Spleen (tissue), 11 donors: Measurements from ENCODE around the gene GPBAR1. TPM values are rescaled to one million over a fixed set of nuclear protein-coding genes. Genes with fewer than 3 reads are reported as not detected.
"Not testable (repeated sequence)": the region's sequence is repeated elsewhere in the genome, so short reads cannot be mapped to it uniquely, and the experiment has no call there.

Experiments used
- DNase-seq: peaks from one replicate; pipeline ENCODE4 v3.0.0-alpha.2; 2020
- H3K27ac ChIP-seq, 8 donors: fragments of 200-600 bp; sonication (generic) in 7 of 8; 1 replicate in 4 of 8; 2 replicates in 4 of 8; pipeline versions ENCODE4 v1.5.0 to v1.8.0; 2016 to 2021; ENCODE audit warnings: inconsistent platforms in 4 of 8, mild to moderate bottlenecking in 4 of 8, moderate library complexity in 1 of 8
- H3K27me3 ChIP-seq, 7 donors: fragments of 200-600 bp; sonication (generic) in 6 of 7; replicated peaks in 1 of 7; 1 replicate in 4 of 7; 2 replicates in 3 of 7; pipeline versions ENCODE4 v1.5.0 to v1.8.0; 2016 to 2021; ENCODE audit warnings: inconsistent platforms in 3 of 7, mild to moderate bottlenecking in 1 of 7
- H3K36me3 ChIP-seq, 6 donors: fragments of 200-600 bp; sonication (generic) in 5 of 6; 1 replicate in 4 of 6; 2 replicates in 2 of 6; pipeline versions ENCODE4 v1.5.0 to v1.8.0; 2016 to 2021; ENCODE audit warnings: inconsistent platforms in 2 of 6
- H3K4me1 ChIP-seq, 6 donors: fragments of 200-600 bp; sonication (generic) in 5 of 6; 1 replicate in 3 of 6; 2 replicates in 3 of 6; pipeline versions ENCODE4 v1.5.0 to v1.8.0; 2016 to 2021; ENCODE audit warnings: inconsistent platforms in 3 of 6
- H3K4me3 ChIP-seq, 8 donors: fragments of 200-600 bp; sonication (generic) in 7 of 8; 1 replicate in 4 of 8; 2 replicates in 4 of 8; pipeline versions ENCODE4 v1.5.0 to v1.8.0; 2016 to 2021; ENCODE audit warnings: inconsistent platforms in 4 of 8, mild to moderate bottlenecking in 4 of 8, moderate library complexity in 2 of 8
- H3K9me3 ChIP-seq, 8 donors: fragments of 200-600 bp; sonication (generic) in 7 of 8; 1 replicate in 4 of 8; 2 replicates in 4 of 8; pipeline versions ENCODE4 v1.5.0 to v1.8.0; 2016 to 2021; ENCODE audit warnings: inconsistent platforms in 4 of 8
- POLR2A ChIP-seq, 3 donors: fragments of 450-650 bp; IDR thresholded peaks; one replicate each; pipeline ENCODE4 v1.5.1; 2017; ENCODE audit warnings: antibody characterized with exemption in 3 of 3, mild to moderate bottlenecking in 1 of 3
- POLR2AphosphoS5 ChIP-seq, 3 donors: sonication (generic); formaldehyde crosslinking; IDR thresholded peaks; one replicate each; pipeline ENCODE4 v1.5.1; 2017; ENCODE audit warnings: antibody characterized with exemption in 3 of 3
- WGBS, 5 donors: extraction: QIAGEN DNeasy Blood & Tissue Kit in 3 of 5; methylation state at CpG; one replicate each; pipeline versions ENCODE4 v1.1.5 to v1.1.7; 2013 to 2018; 5-methylcytosine and 5-hydroxymethylcytosine counted together
- intact Hi-C: fragments of 100-400 bp; cut with DNase I; formaldehyde crosslinking; loops from one replicate; pipeline ENCODE4 v1.15.0; 2023; ENCODE audit warnings: low total_unique reads
- polyA plus RNA-seq, 3 donors: library from polyadenylated mRNA; stranded (reverse); fragments of 200-250 nt; gene quantifications; one replicate each; pipeline ENCODE4 v1.2.1, GENCODE V29; 2013
- total RNA-seq, 7 donors: library from RNA; depleted of rRNA in 3 of 7; stranded (reverse); fragments of >200 nt in 3 of 7; fragmentation: NEBNext Ultra II Directional in 4 of 7; extraction: Animal tissue kit (Norgen Biotek cat#: 25700) in 4 of 7; gene quantifications; one replicate each; pipeline versions ENCODE4 v1.1.0 to v1.2.1, GENCODE V29; 2016 to 2021
- TF ChIP-seq, protein P1 (sequence below), 11 experiments: fragments of 200-600 bp in 7 of 11; fragments of 450-650 bp in 4 of 11; sonication (generic) in 4 of 11; IDR thresholded peaks in 8 of 11; conservative IDR thresholded peaks in 3 of 11; 1 replicate in 7 of 11; 2 replicates in 4 of 11; pipeline versions ENCODE4 v1.4.0 to v1.8.0; 2016 to 2021; ENCODE audit warnings: antibody characterized with exemption in 11 of 11, inconsistent platforms in 4 of 11, mild to moderate bottlenecking in 1 of 11
- donor health status: healthy with polysubstance abuse.
- donor health status: DM: no; HTN: no; CAD: no; lungs with moderate emphysema.
- donor health status: DM: no; HTN: no; CAD: no.
- donor health status: Bipolar disorder and iron deficiency.
- donor health status: healthy.
- donor health status: DM: no; HTN: no; CAD: no.
- donor health status: DM: yes; HTN: yes; CAD: no.

GPBAR1 gene
- total and polyA plus RNA-seq, 10 donors = 1.4 to 13.9 (median 6.8) TPM

DNA sequence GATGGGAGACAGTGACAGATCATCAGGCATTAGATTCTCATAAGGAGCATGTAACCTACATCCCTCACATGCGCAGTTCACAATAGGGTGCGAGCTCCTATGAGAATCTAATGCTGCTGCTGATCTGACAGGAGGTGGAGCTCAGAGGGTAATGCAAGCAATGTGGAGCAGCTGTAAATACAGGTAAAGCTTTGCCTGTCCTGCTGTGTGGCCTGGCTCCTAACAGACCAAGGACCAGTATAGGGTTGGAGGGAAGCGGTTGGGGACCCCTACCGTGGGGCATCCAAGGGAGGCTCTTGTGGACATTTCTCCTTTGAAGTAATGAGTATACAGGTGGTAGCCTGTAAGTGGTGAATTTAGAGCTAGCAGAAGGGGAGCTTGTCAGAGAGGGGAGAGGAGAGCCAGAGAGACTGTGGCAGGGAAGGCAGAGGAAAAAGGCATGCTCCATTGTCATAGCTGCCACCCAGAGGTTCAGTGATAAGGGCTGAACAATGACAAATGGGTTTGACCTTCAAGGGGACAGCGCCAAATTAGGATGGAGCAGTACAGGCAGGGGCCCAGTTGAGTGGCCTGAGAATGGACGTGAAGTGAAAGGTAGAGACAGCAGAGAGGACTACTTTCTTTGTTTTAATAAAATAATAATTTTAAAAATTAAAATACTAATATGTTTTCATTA is 46.7 kb downstream of the GPBAR1 start:
- DNase-seq = no peak
- WGBS, 5 donors = 81 to 93% (median 86%) methylated on average over 6 of the region's 6 CpGs
- TF ChIP-seq, protein P1, sequence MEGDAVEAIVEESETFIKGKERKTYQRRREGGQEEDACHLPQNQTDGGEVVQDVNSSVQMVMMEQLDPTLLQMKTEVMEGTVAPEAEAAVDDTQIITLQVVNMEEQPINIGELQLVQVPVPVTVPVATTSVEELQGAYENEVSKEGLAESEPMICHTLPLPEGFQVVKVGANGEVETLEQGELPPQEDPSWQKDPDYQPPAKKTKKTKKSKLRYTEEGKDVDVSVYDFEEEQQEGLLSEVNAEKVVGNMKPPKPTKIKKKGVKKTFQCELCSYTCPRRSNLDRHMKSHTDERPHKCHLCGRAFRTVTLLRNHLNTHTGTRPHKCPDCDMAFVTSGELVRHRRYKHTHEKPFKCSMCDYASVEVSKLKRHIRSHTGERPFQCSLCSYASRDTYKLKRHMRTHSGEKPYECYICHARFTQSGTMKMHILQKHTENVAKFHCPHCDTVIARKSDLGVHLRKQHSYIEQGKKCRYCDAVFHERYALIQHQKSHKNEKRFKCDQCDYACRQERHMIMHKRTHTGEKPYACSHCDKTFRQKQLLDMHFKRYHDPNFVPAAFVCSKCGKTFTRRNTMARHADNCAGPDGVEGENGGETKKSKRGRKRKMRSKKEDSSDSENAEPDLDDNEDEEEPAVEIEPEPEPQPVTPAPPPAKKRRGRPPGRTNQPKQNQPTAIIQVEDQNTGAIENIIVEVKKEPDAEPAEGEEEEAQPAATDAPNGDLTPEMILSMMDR (IDR thresholded peaks at IDR 0.05 in 8 of 11, conservative IDR thresholded peaks at IDR 0.05 in 3 of 11) = no peak
- no peak for TF ChIP-seq POLR2AphosphoS5 (IDR thresholded peaks at IDR 0.05)
- TF ChIP-seq POLR2A (IDR thresholded peaks at IDR 0.05) = no peak
- Histone ChIP-seq H3K36me3 (no peaks in the 10 kb centered on the region), H3K4me1 (peaks cover 0 to 12% (median 0%) of the 10 kb centered on the region in 6 donors), H3K4me3 (no peak overlapping the region), H3K27ac (no peak overlapping the region), H3K9me3 (no peaks in the 10 kb centered on the region), H3K27me3 (no peaks in the 10 kb centered on the region)
- intact Hi-C loops = no loop called here

DNA sequence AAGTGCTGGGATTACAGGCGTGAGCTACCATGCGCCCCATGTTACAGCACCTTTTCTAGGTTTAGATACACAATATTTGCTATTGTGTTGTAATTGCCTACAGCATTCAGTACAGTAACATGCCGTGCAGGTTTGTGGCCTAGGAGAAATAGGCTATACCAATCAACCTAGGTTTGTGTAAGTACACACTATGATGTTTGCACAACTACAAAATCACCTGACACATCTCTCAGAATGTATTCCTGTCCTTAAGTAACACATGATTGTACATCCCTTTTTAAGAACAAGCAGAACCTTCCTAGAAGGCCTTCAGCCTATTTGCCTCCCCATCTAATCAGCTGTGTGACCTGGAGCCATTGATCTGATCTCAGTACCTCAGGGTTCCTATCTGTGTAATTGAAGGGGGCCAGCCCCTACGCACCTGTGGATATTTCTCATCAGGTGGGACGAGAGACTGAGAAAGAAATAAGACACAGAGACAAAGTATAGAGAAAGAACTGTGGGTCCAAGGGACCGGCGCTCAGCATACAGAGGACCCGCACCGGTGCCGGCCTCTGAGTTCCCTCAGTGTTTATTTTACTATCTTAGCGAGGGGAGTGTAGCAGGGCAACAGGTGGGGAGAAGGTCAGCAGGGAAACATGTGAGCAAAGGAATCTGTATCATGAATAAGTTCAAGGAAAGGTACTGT is 50.2 kb downstream of the GPBAR1 start:
- Histone ChIP-seq H3K9me3 (no peaks in the 10 kb centered on the region), H3K36me3 (no peaks in the 10 kb centered on the region), H3K4me3 (no peak overlapping the region), H3K27me3 (no peaks in the 10 kb centered on the region), H3K27ac (no peak overlapping the region), H3K4me1 (peaks cover 0 to 37% (median 0%) of the 10 kb centered on the region in 6 donors)
- intact Hi-C loops = no loop called here
- WGBS, 5 donors = 88 to 95% (median 89%) methylated on average over 11 of the region's 11 CpGs
- TF ChIP-seq POLR2AphosphoS5 (IDR thresholded peaks at IDR 0.05) (no peak), POLR2A (IDR thresholded peaks at IDR 0.05) (no peak)
- TF ChIP-seq, protein P1 (IDR thresholded peaks at IDR 0.05 in 8 of 11, conservative IDR thresholded peaks at IDR 0.05 in 3 of 11) = no peak
- no peak for DNase-seq

DNA sequence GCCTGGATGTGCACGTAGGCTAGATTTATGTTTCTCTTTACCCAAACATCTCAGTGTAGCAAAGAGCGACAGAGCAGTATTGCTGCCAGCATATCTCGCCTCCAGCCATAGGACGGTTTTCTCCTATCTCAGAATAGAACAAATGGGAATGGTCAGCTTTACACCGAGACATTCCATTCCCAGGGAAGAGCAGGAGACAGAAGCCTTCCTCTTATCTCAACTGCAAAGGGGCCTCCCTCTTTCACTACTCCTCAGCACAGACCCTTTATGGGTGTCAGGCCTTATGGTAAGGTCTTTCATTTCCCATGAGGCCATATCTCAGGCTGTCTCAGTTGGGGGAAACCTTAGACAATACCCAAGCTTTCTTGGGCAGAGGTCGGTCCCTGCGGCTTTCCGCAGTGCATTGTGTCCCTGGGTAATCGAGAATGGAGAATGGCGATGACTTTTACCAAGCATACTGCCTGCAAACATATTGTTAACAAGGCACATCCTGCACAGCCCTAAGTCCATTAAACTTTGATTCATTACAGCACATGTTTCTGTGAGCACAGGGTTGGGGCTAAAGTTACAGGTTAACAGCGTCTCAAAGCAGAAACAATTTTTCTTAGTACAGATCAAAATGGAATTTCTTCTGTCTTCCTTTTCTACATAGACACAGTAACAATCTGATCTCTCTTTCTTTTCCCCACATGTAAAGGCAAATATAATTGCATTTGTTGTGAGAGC is 50.9 kb downstream of the GPBAR1 start:
- 87 to 94% (median 92%) methylated on average over 11 of the region's 11 CpGs for WGBS, 5 donors
- intact Hi-C loops, H3K27ac ChIP-seq, DNase-seq, H3K36me3 ChIP-seq, H3K9me3 ChIP-seq, H3K4me3 ChIP-seq, H3K27me3 ChIP-seq: not testable (repeated sequence)
- H3K4me1 ChIP-seq = peaks cover 0 to 43% (median 3%) of the 10 kb centered on the region in 6 donors

DNA sequence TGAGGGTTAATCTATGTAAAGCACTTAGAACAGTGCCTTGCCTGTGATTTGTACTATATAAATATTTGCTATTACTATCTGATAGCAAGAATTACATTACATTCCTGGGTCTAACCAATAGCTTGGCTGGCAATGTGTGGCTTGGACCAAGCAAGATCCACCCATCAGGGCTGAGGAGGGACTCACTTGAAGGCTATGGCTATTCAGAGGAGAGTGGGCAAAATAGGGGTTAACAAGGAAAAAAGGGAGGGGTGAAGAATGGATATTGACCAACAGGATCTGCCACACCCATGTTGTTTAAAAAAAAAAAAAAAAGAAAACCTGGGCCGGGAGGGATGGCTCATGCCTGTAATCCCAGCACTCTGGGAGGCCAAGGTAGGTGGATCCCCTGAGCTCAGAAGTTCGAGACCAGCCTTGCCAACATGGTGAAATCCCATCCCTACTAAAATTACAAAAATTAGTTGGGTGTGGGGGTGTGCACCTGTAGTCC is 51.5 kb downstream of the GPBAR1 start:
- 46 to 66% (median 61%) methylated on average over 2 of the region's 2 CpGs for WGBS, 5 donors
- Histone ChIP-seq H3K9me3 (no peaks in the 10 kb centered on the region), H3K36me3 (no peaks in the 10 kb centered on the region), H3K27ac (no peak overlapping the region), H3K4me1 (peaks cover 0 to 49% (median 6%) of the 10 kb centered on the region in 6 donors), H3K4me3 (no peak overlapping the region), H3K27me3 (no peaks in the 10 kb centered on the region)
- intact Hi-C loops = no loop called here
- no peak for DNase-seq
- TF ChIP-seq POLR2AphosphoS5 (IDR thresholded peaks at IDR 0.05) (no peak), POLR2A (IDR thresholded peaks at IDR 0.05) (no peak)
- TF ChIP-seq, protein P1 (IDR thresholded peaks at IDR 0.05 in 8 of 11, conservative IDR thresholded peaks at IDR 0.05 in 3 of 11) = no peak
